Measurements from ENCODE around the gene HEBP2.

HEBP2 gene

DNA sequence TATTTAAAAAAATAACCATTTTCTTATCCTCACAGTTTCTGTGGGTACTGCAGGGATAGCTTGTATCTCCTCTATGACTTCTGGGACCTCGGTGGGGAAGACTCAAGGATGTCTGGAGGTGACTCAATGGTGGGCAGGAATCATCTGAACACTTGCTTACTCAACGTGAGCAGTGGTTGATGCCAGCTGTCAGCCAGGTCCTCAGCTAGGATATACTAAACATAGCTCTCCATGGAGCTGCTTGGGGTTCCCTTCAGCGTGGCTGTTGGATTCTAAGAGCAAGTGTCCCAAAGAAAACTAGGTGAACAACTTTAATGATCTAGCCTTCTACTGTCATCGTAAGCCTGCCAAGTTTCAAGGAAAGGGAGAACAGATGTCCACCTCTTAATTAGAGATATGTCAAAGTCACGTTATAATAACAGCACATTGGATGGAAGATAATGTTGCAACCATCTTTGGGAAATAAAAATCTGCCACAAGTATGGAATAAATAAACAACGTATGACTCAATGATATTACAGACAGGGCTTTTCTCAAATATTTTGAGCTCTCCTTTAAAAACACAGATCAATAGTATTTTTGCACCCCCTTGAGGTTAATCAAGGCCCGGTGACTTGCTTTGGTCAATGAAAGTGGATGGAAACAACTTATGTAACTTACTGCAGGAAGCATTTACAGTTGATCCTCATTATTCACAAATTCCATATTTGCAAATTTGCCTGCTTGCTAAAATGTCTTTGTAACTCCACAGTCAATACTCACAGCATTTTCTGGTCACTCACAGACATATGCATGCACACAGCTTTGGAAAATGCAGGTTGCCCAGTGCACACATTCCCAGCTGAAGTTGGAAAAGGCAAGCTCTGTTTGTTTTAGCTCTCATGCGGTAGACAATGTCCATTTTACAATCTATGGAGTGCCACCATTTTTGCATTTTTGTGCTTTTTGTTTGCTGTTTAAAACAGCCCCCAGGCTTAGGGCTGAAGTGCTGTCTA is 6.6 kb upstream of the HEBP2 start:
- ATAC-seq = no peak

DNA sequence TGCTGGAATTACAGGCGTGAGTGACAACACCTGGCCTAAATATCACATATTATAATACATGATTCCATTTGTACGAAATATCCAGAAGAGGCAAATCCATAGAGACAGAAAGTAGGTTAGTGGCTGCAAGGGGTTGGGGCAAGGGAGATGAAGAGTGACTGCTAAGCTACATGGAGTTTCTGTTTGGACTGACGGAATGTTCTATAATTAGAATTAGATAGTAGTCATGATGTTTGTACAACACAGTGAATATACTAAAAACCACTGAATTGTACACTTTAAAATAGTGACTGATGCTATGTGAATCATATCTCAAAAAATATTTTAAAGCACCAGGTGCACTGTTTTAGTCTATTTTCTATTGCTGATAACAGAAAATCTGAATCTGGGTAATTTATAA is 3.7 kb upstream of the HEBP2 start:
- no peak for ATAC-seq

DNA sequence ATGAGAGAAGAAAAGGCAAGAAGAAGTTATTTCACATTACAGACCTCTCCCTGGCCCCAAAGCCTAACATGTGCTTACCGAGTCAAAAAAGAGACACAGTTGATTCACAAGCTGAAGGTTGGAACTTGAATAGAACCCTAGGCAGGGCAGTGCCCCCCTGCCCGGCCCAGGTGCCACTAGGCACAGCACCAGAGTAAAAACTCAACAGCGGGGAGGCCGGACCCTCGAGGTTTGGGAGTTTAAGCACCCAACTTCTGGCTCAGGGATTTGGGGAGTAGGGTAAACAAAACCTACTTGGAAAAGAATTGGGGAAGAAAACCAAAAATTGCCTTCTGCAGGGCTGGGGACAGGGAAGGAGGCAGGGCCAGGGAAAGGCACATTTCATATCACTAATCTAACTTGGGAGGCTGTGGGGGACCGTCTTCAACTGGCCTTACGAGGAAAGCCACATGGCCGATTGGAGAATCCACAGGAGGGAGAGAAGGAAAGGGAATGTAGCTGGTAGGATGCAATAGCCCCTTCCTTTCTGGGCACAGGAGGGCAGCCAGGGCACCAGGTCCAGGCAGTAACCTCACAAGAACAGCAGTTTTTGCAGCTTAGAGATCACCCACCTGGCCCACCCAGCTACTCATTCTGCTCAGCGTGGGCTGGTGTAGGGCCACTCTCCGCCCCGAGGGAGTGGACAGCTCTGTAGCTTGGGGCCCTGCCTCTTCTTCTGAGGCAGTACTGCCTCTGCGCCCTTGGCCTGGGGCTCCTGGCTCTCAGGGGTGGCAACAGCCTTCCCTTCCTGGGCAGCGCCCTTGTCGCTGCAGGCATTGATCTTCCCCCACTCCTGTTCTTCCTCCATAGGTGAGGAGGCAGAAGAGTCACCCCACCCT is 1.8 kb upstream of the HEBP2 start:
- ATAC-seq = no peak

DNA sequence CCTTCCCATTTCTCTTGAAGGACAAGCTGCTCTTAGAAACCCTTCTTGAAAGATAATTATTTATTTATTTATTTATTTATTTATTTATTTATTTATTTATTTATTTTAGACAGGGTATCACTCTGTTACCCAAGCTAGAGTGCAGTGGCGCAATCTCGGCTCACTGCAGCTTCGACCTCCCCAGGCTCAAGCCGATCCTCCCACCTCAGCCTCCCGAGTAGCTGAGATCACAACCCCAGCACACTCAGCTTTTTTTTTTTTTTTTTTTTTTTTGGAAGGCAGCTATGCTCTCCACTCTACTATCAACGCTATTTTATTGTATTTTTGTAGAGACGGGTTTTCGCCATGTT is 1.2 kb upstream of the HEBP2 start:
- ATAC-seq = no peak

DNA sequence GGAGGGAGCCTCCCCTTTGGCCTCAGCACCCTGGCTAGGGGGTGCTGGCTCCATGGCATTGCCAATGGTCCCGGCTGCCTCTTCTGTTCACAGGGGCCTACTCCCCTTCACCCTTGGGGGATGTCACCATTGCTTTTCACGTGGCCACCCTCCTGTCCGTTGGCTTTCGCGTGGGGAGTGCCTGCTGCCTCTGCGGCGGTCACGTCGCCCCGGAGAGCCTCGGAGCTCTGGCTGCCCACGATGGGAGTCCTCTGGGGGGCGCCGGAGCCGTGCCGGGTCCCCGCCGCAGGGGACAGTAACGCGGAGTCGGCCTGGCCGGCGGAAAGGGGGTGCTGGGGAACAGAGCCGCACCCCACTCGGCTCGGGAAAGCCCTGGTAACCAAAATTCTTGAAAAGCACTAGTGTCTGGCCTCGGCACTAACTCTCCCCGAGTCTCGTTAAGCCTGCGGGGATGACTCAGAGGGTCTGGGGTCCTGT is 661 bp upstream of the HEBP2 start:
- peak; percentile 7 to 18 for ATAC-seq

DNA sequence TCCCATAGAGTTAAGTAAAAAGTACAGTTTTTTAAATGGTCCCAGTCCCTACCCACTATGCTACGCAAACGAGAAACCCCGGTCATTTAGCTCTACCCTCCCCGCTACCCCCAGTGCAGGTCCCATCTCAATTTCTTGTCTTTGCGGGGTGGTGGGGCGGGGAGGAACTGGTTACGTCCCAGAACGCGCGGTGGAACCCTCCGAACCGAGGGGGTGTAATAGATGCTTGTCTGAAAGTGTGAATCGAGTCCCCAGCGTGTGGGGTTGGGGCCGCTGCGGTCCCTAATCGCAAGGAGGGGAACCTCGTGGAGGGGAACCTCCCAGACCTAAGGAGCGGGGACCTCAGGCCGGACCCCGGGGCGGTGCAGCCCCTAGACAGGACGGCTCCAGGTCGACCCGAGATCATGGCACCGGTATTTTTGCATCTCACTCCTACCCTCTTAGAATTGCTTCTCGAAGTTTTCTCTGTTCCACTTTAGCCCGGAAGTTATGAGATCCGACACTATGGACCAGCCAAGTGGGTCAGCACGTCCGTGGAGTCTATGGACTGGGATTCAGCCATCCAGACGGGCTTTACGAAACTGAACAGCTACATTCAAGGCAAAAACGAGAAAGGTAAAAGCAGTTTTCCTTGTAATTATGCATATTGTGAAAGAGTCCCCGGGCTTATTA is 779 bp downstream of the HEBP2 start:
- peak; percentile 5 to 8 for ATAC-seq

DNA sequence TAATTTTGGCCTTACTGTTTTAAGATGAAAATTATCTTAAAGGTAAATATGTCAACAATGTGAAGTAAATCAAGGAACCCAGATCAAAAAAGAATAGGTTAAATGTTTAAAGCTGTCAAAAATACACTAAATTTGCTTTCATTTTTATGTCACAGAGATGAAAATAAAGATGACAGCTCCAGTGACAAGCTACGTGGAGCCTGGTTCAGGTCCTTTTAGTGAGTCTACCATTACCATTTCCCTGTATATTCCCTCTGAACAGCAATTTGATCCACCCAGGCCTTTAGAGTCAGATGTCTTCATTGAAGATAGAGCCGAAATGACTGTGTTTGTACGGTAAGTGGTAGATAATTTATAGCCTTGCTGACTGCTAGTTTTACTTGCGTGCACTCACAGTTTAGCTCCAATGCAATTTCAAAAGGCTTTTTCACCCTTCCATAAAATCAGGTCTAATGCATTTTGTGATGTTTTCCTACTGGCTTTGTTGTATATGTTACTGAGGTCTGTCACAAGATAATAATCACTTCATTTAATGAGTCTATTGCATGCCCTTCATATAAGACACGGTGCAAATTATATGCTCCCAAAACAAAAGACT is 1.9 kb downstream of the HEBP2 start:
- no peak for ATAC-seq

DNA sequence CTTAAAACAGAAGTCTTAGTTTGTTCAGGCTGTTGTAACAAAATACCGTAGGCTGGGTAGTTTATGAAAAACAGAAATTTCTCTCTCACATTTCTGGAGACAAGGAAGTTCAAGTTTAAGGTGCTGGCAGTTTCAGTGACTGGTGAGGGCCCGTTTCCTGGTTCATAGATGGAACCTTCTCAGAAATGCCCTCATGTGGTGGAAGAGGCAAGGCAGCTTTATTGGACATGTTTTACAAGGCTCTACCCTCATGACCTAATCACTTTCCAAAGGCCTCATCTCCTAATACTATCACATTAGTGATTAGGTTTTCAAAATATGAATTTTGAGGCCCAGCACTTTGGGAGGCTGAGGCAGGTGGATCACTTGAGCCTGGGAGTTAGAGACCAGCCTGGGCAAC is 2.4 kb downstream of the HEBP2 start:
- no peak for ATAC-seq

DNA sequence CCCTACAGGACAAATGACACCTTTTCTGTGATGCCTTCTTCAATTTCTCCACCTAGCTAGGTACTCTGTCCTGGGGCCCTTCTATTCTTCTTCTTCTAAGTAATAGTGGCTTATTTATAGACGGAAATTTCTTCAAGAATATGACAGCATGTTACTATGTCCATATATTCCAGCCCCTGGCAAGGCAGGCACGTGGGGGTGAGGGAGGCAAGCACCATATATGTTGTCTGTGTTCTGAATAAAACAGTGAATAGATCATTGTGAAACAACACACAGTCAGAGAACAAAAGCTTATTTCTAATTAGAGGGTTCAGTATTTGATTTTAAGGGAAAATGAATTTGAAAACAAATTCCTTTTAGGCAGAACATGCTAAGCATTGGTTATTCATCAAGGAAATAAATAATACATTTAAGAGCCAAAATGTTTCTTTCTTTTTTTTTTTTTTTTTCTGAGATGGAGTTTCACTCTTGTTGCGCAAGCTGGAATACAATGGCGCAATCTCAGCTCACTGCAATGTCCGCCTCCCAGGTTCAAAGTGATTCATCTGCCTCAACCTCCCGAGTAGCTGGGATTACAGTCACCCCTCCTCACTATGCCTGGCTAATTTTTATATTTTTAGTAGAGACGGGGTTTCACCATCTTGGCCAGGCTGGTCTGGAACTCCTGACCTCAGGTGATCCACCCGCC is 6.2 kb downstream of the HEBP2 start:
- ATAC-seq = no peak

DNA sequence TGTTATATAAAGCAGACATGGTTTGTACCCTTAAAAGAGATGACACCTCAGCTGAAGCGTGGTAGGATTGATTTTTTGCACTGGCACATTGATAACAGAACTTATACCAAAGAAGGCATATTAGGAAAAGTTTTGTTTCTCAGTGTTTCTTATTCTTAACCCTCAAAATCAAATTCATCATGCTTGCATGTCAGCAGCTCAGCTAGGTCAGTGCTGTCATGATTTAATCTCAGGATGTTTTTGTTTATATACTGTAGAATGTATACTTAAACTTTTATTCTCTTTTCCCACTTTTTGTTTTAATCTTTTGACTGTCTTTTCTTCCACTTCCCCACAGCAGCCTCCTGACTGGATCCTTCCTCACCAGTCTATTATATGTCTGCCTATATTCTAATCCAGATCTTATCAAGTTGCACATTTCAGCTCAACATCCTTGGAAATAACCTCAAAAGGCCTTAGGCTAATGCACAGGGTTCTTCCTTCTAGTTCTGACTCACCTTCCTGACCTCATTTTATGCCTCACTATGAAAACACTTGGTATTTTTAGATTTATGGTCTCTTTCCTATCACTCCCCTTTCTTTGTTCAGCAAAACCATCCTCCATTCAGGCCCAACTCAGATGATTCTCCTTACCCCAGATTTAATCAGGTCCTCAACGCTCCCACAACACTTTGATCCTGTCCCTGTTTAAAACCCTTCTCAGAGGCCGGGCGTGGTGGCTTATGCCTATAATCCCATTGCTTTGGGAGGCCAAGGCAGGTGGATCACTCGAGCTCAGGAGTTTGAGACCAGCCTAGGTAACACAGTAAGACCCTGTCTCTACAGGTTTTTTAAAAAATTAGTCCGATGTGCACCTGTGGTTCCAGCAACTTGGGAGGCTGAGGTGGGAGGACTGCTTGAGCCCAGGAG is 7.2 kb downstream of the HEBP2 start:
- ATAC-seq = peak; percentile 81 to 83

DNA sequence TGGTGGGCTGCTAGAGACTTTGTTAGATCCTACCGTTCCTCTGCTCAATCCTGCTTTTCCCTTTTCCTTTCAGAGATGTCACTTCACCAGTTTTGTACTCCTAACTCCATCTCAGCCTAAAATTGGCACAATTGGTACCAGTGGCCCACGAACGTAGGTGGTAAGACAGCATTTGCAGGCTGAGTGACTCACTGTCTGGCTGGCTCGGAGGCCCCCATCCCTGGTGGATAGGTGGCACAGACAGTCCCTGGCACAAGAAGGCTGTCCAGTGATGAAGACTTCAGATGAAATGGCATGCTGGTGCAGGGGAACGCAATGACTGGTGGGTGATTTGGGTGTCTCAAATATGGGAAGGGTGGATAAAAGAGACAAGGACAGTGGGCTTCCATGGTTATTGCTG is 11.1 kb downstream of the HEBP2 start:
- no peak for ATAC-seq

DNA sequence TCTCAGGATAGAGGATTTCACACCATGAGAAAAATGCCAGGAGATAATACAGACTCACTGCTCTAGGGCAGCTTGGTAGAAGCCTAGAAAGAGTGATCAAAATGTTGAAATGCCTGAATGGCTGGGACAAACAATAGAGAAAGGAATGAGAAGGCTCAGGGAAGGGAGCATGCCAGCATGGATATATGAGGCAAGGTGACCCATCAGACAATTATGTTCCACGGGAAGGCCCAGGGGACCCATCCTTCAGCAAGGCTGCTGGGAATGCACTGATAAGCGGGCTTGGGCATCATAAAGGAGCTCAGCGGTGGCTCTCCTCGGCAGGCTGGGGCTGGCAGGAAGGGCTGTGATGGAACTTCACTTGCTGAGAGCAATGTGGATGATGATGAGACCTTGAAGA is 12.2 kb downstream of the HEBP2 start:
- ATAC-seq = no peak

DNA sequence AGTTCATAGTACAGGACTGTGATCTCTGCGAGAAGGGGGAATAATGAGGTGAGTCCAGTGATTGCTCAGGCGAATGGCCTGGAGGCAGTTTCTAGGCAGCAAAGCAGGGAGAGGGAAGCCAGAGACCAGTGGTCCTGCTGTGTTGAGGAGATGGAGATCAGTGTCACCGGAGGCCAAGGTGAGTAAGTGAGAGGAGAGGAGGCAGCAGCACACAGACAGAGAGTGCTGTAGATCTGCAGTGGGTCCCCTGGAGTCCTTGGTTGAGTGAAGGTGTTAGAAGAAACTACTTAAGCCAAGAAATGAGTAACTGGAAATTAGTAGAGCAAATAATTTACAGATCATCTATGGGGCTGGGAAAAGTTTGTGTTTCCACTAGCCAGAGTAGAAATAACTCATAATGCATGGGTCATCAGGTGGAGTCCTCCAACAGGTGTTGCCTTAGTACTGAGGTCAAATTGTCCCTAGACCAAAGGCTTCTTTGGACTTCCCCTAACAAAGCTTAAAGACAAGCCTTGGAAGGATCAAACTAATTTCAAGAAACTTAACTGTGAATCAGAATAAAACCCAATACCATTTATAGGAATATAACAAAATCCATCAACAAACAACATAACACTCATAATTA is 13.6 kb downstream of the HEBP2 start:
- no peak for ATAC-seq

DNA sequence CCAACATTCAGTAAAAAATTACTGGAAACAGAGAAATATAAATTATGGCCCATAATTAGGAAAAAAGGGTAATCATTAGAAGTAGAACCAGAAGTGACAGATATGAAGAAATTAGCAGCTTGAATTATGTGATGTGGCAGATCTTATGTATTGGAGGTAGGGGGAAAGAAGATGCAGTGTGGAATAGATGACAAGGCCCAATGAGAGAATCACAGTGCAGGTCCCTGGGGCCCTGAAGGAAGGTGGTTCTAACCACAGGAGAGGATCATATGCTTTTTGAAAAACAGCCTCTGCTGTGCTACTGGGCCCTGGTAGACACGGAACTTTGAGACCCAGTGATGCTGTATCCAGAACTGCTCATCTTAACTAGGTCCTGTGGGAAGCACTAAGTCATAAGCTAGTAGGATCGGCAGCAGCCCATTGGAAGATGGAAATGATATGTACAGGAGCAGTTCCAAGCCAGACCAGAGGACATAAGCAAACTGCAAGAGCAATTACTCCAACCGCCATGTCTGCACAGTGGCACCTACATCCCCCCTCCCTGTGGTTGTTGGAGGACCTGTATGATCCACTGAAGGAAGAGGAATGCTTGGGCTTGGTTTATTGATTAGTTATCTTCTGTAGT is 14.2 kb downstream of the HEBP2 start:
- ATAC-seq = no peak

DNA sequence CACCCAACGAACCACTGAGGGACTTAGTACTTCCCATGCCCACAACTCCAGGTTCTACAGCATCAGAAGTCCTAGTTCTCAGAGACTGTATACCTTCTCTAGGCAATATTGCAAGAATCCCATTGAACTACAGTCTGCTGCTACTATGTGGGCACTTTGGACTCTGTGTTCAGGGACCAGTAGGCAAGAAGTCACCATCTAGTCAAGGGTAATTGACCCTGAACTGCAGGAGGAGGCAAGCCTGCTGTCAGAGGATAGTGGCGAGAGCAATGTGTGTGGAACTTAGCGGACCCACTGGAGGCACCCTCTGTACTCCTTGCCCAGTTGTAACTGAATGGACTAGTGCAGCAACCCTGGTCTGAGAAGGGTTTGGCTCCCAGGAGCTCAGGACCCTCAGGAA is 15.7 kb downstream of the HEBP2 start:
- no peak for ATAC-seq

DNA sequence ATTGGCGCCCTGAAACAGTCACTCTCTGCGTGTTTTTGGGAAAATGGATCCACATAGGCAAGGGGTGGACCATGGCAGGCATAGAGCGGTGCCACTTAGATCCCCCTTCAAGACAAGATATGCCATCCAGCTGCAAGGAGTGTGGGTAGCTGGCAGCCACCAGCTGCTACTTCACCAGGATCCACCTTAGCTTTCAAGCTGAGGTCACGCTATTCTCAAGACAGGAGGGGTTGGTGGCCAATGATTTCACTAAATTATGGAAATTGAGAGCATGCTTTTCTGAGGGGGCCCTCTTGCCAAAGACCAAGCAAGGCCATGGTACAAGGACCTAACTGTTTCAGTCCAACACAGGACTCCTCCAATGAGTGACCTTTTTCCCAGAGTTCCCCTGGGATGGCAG is 16.3 kb downstream of the HEBP2 start:
- no peak for ATAC-seq

DNA sequence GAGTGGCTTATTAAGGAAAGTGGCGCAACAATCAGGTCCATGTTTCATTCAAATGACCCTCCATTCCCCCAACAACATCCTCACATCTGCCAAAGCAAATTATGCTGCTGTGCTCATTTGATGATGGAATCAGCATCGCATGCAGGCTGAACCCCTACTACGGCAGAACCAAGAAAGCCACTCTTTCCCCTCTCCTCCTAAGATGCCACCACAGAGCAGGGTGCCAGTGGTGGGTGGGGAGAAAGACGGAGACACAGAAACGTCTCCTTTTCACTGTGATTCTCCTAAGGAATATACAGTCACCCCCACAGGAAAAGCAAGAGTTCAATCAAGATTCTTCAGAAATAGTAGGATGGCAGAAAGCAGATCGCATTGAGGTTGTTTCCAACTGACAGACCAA is 17.1 kb downstream of the HEBP2 start:
- ATAC-seq = no peak

DNA sequence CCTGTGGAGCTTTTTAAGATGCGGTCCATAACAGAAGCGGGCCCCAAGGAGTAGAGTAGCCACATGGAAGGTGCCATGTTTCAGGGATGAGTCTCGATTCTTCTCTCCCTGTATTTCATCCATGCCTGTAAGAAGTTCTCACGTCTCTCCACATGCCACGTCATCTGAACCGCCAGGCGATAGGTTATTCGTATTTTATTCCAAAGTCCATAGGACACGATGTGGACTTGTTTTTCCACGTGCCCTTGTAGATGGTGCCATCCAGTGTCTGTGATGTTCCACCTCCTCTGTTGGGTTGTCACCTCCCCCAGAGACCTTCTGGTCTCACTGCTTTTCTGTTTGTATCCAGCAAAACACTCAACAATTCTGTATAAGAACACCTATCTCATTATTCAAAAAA is 17.6 kb downstream of the HEBP2 start:
- ATAC-seq = no peak

DNA sequence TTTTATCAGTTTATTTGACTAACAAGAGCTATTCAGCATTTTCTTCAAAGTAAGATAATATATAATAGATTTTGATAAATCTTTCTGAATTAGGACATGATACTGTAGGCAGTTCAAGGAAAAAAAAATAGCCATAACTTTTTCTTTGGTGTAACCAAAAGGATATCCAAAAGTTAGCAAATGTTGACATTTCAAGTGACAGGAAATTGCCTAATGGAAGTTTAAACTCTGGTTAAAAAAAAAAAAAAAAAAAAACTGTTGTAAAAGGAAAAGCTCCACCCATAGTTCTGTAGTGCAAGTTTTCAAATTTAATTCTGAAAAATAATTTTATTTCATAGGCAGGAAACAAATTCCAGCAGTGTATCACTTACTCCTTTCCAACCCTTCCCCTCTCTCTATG is 18.8 kb downstream of the HEBP2 start:
- ATAC-seq = no peak
